Right forelimb (tissue), 1 donor: ENCODE results near the gene CHST14.

Experiments
- DNase-seq: peaks from one replicate; pipeline ENCODE4 v3.0.0-alpha.2; 2018

The CHST14 gene

GRCh38 chr15:40470423-40471104 is at the start of gene CHST14:
Gene CHST14, plus strand, starts transcription at chr15:40470984. Its CDS starts 230 bp downstream, at chr15:40471214.
- peak; percentile 80 for DNase-seq

- DNase-seq: peak; percentile 87
These were observed 49.3 kb upstream of the CHST14 start for GRCh38 chr15:40421246-40422157.

- DNase-seq: no peak
These were observed 46.2 kb upstream of the CHST14 start for GRCh38 chr15:40424483-40425115.

- no peak for DNase-seq
These were observed 45.1 kb upstream of the CHST14 start for GRCh38 chr15:40425681-40426080.

GRCh38 chr15:40427188-40427587 is 43.6 kb upstream of the CHST14 start:
- DNase-seq: no peak

- DNase-seq: no peak
These were observed 42.6 kb upstream of the CHST14 start for GRCh38 chr15:40428185-40428584.

GRCh38 chr15:40429068-40429710 is 41.6 kb upstream of the CHST14 start:
- DNase-seq: no peak

- no peak for DNase-seq
These were observed 40.4 kb upstream of the CHST14 start for GRCh38 chr15:40430271-40430805.

- DNase-seq: no peak
These were observed 35.6 kb upstream of the CHST14 start for GRCh38 chr15:40435023-40435709.

GRCh38 chr15:40435710-40436089 is 35.1 kb upstream of the CHST14 start:
- no peak for DNase-seq

- no peak for DNase-seq
These were observed 34.5 kb upstream of the CHST14 start for GRCh38 chr15:40436116-40436891.

- no peak for DNase-seq
These were observed 33.7 kb upstream of the CHST14 start for GRCh38 chr15:40436892-40437751.

GRCh38 chr15:40437752-40438687 is 32.8 kb upstream of the CHST14 start:
- DNase-seq: no peak

- no peak for DNase-seq
These were observed 32.1 kb upstream of the CHST14 start for GRCh38 chr15:40438712-40439111.

- no peak for DNase-seq
These were observed 31.3 kb upstream of the CHST14 start for GRCh38 chr15:40439461-40439959.

GRCh38 chr15:40439960-40440742 is 30.6 kb upstream of the CHST14 start:
- DNase-seq: peak; percentile 63

- peak; percentile 98 for DNase-seq
These were observed 29.8 kb upstream of the CHST14 start, which contains the start of gene BAHD1 for GRCh38 chr15:40440743-40441564. Gene BAHD1, plus strand, starts transcription at chr15:40440953. Its CDS starts 17,512 bp downstream, at chr15:40458465.
